ENCODE measurements around the gene PDIA2. TPM values are rescaled to one million over a fixed set of nuclear protein-coding genes. Genes with fewer than 3 reads are reported as not detected.
A peak's percentile ranks its signal among the peaks of the same experiment; 100 is the strongest.

Gene PDIA2
- total and polyA plus RNA-seq, 2 experiments from 2014 or later, result not detected

DNA sequence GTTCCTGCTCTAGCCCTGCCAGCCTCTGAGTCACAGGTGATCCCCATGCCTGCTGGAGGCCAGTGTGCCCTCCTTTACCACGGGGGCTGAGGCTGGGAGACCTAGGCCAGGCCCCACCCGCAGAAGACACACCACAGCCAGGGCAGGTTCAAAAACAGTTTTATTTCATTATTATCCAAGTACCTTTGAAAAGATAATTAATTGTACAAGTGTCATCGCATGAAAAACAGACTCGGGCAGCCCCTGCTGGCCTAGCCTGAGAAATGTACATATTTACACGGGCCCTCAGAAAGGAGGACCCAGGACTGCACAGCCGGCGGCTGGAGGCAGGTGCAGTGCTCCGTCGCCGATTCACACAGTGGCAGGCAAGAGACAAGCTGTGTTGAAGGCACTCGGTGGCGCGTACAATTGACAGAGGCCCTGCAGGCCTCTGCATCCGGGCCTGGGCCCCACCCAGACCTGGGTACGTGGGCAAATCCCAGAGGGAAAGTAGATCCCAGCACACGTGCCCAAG is 4.4 kb downstream of the PDIA2 start:
- Histone ChIP-seq H3K27ac (no peak overlapping the region), H3K4me2 (ENCODE audit: unreplicated experiment) (no peak overlapping the region), H3F3A (ENCODE audit: insufficient read depth) (no peaks in the 10 kb centered on the region), H3K4me1 (ENCODE audit: insufficient read depth) (no peaks in the 10 kb centered on the region), H3K79me2 (ENCODE audit: insufficient read depth) (no peaks in the 10 kb centered on the region), H3K4me3 (no peak overlapping the region), H3K27me3 (replicated peaks; ENCODE audit: insufficient read depth) (no peaks in the 10 kb centered on the region), H2AFZ (no peak overlapping the region), H3K9me3 (ENCODE audit: low read depth) (no peaks in the 10 kb centered on the region), H3K9me2 (ENCODE audit: insufficient read depth) (no peaks in the 10 kb centered on the region), H3K36me3 (ENCODE audit: low read depth) (no peaks in the 10 kb centered on the region), H4K20me1 (ENCODE audit: insufficient read depth) (no peaks in the 10 kb centered on the region), H3K9ac (no peak overlapping the region)
- peak; percentile 16 for DNase-seq
- in situ Hi-C loops (cut with MboI), result no loop called here
- TF ChIP-seq EZH2 (IDR thresholded peaks at IDR 0.05; ENCODE audit: insufficient read depth, poor library complexity, severe bottlenecking), result no peak
- TF ChIP-seq EZH2phosphoT487 (IDR thresholded peaks at IDR 0.05; ENCODE audit: insufficient read depth, low read depth), result no peak
- 80 to 84% methylated on average over 16 of the region's 16 CpGs for WGBS, 2 experiments (ENCODE audit: low coverage in 1 of 2, low lambda C conversion rate in 2 of 2, missing lambda C conversion rate in 2 of 2)

- in situ Hi-C loops (cut with MboI), result no loop called here
- WGBS, 2 experiments (ENCODE audit: low coverage in 1 of 2, low lambda C conversion rate in 2 of 2, missing lambda C conversion rate in 2 of 2), result 87 to 91% methylated on average over 31 to 33 of the region's 33 CpGs
- Histone ChIP-seq H3F3A (ENCODE audit: insufficient read depth) (no peaks in the 10 kb centered on the region), H3K4me2 (ENCODE audit: unreplicated experiment) (no peak overlapping the region), H2AFZ (no peak overlapping the region), H3K36me3 (ENCODE audit: low read depth) (no peaks in the 10 kb centered on the region), H4K20me1 (ENCODE audit: insufficient read depth) (no peaks in the 10 kb centered on the region), H3K27me3 (replicated peaks; ENCODE audit: insufficient read depth) (no peaks in the 10 kb centered on the region), H3K79me2 (ENCODE audit: insufficient read depth) (no peaks in the 10 kb centered on the region), H3K4me1 (ENCODE audit: insufficient read depth) (no peaks in the 10 kb centered on the region), H3K27ac (no peak overlapping the region), H3K9ac (no peak overlapping the region), H3K9me3 (ENCODE audit: low read depth) (no peaks in the 10 kb centered on the region), H3K9me2 (ENCODE audit: insufficient read depth) (no peaks in the 10 kb centered on the region), H3K4me3 (no peak overlapping the region)
- DNase-seq, result no peak
- TF ChIP-seq EZH2phosphoT487 (IDR thresholded peaks at IDR 0.05; ENCODE audit: insufficient read depth, low read depth) (no peak), EZH2 (IDR thresholded peaks at IDR 0.05; ENCODE audit: insufficient read depth, poor library complexity, severe bottlenecking) (no peak)
These were observed 5.3 kb downstream of the PDIA2 start for GRCh38 chr16:287981-288920.

DNA sequence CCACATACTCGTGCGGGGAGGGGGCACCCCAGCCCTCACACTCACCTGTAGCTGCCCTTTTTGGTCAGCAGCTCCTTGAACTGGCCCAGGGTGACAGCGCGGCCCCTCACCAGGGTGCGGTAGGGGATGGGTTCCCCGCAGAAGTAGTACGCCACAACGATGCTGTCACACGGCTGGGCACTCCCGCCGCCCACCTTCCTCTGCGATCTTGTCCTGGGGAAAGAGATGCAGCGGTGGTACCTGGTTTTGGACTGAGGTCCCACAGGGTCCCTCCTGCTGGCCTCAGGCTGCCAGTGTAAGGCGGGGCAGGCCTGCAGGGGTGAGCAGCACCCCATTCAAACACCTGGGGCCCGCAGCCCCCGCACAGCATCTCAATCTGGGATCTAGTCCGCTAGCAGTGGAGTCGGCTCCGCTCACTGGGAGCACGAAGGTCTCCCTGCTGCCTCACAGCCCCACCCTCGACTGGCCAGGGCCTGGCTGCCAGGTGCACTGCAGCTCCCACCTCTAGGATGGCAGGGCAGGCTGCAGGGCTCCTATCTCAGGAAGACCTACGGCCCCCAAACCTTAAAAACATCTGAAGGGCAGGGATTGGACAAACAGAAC is 6.5 kb downstream of the PDIA2 start:
- Histone ChIP-seq H3F3A (ENCODE audit: insufficient read depth) (no peaks in the 10 kb centered on the region), H3K4me3 (no peak overlapping the region), H3K9me3 (ENCODE audit: low read depth) (no peaks in the 10 kb centered on the region), H3K9ac (no peak overlapping the region), H3K79me2 (ENCODE audit: insufficient read depth) (no peaks in the 10 kb centered on the region), H3K36me3 (ENCODE audit: low read depth) (no peaks in the 10 kb centered on the region), H2AFZ (no peak overlapping the region), H4K20me1 (ENCODE audit: insufficient read depth) (no peaks in the 10 kb centered on the region), H3K4me1 (ENCODE audit: insufficient read depth) (no peaks in the 10 kb centered on the region), H3K9me2 (ENCODE audit: insufficient read depth) (no peaks in the 10 kb centered on the region), H3K4me2 (ENCODE audit: unreplicated experiment) (no peak overlapping the region), H3K27ac (no peak overlapping the region), H3K27me3 (replicated peaks; ENCODE audit: insufficient read depth) (no peaks in the 10 kb centered on the region)
- no peak for DNase-seq
- TF ChIP-seq EZH2 (IDR thresholded peaks at IDR 0.05; ENCODE audit: insufficient read depth, poor library complexity, severe bottlenecking), result no peak
- TF ChIP-seq EZH2phosphoT487 (IDR thresholded peaks at IDR 0.05; ENCODE audit: insufficient read depth, low read depth), result no peak
- WGBS, 2 experiments (ENCODE audit: low coverage in 1 of 2, low lambda C conversion rate in 2 of 2, missing lambda C conversion rate in 2 of 2), result 98% methylated on average over 22 of the region's 22 CpGs
- in situ Hi-C loops (cut with MboI), result no loop called here

DNA sequence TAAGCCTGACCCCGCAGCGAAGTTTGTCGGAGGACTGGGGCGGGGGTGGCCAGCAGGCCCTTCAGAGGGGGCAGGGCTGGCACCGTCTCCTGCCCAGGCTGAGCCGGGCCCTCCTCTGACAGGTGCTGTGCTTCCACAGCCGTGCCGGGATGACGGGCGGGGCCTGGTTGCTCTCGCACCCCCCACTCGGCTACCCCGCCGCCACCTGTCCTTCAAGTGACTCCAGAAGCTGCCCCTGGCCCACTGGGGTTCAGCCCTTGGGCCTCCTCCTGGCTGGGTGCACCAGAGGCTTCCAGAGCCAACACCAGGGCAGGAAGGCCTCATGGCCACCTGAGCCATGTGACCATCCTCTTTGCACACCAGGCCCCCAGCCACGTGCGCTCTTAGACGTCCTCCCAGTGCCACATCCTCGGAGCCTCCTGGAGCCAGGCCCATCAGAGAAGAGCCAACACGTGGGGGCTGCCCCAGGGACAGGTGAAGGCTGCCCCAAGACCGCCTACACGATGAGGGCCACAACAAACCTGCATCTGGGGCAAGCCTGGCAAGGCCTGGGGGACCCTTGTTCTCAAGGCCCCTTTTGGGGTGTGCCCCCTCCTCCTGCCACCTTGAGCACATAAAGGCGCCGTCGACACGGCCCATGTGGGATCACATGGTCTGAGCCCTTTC is 7.2 kb downstream of the PDIA2 start:
- no peaks in the 10 kb centered on the region for H3K36me3 ChIP-seq (ENCODE audit: low read depth)
- H3K27ac ChIP-seq, result no peak overlapping the region
- H4K20me1 ChIP-seq (ENCODE audit: insufficient read depth), result no peaks in the 10 kb centered on the region
- H3K9me2 ChIP-seq (ENCODE audit: insufficient read depth), result no peaks in the 10 kb centered on the region
- no peak overlapping the region for H2AFZ ChIP-seq
- DNase-seq, result no peak
- H3K79me2 ChIP-seq (ENCODE audit: insufficient read depth), result no peaks in the 10 kb centered on the region
- in situ Hi-C loops (cut with MboI), result no loop called here
- no peaks in the 10 kb centered on the region for H3F3A ChIP-seq (ENCODE audit: insufficient read depth)
- no peaks in the 10 kb centered on the region for H3K4me1 ChIP-seq (ENCODE audit: insufficient read depth)
- H3K4me3 ChIP-seq, result no peak overlapping the region
- no peak overlapping the region for H3K9ac ChIP-seq
- no peaks in the 10 kb centered on the region for H3K27me3 ChIP-seq (replicated peaks; ENCODE audit: insufficient read depth)
- WGBS, 2 experiments (ENCODE audit: low coverage in 1 of 2, low lambda C conversion rate in 2 of 2, missing lambda C conversion rate in 2 of 2), result 89 to 93% methylated on average over 21 to 22 of the region's 25 CpGs
- H3K4me2 ChIP-seq (ENCODE audit: unreplicated experiment), result no peak overlapping the region
- no peaks in the 10 kb centered on the region for H3K9me3 ChIP-seq (ENCODE audit: low read depth)
- TF ChIP-seq EZH2 (IDR thresholded peaks at IDR 0.05; ENCODE audit: insufficient read depth, poor library complexity, severe bottlenecking) (no peak), EZH2phosphoT487 (IDR thresholded peaks at IDR 0.05; ENCODE audit: insufficient read depth, low read depth) (no peak)

Measured in GM23248 (cell line).